ENCODE data around the gene DDX42. TPM values are rescaled to one million over a fixed set of nuclear protein-coding genes. Genes with fewer than 3 reads are reported as not detected.
A peak's percentile ranks its signal among the peaks of the same experiment; 100 is the strongest.

DDX42 gene
- total and polyA plus RNA-seq, 2 of the 13 experiments (the other 11 are each of a cell fraction or from before 2014, with no cell fraction given): 87.2 to 92.9 TPM

GRCh38 chr17:63848834-63849689 is 75.1 kb downstream of the DDX42 start (continued):
- TF ChIP-seq, protein P1, sequence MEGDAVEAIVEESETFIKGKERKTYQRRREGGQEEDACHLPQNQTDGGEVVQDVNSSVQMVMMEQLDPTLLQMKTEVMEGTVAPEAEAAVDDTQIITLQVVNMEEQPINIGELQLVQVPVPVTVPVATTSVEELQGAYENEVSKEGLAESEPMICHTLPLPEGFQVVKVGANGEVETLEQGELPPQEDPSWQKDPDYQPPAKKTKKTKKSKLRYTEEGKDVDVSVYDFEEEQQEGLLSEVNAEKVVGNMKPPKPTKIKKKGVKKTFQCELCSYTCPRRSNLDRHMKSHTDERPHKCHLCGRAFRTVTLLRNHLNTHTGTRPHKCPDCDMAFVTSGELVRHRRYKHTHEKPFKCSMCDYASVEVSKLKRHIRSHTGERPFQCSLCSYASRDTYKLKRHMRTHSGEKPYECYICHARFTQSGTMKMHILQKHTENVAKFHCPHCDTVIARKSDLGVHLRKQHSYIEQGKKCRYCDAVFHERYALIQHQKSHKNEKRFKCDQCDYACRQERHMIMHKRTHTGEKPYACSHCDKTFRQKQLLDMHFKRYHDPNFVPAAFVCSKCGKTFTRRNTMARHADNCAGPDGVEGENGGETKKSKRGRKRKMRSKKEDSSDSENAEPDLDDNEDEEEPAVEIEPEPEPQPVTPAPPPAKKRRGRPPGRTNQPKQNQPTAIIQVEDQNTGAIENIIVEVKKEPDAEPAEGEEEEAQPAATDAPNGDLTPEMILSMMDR (CRISPR knock-in tag; IDR thresholded peaks at IDR 0.05): peak; percentile 74
- TF ChIP-seq ZNF446 (CRISPR knock-in tag; IDR thresholded peaks at IDR 0.05) (no peak; the same call in 1 of the 2 replicates), ZNF225 (CRISPR knock-in tag; IDR thresholded peaks at IDR 0.05) (no peak), ZNF317 (CRISPR knock-in tag; IDR thresholded peaks at IDR 0.05) (no peak), RAD51 (IDR thresholded peaks at IDR 0.05; ENCODE audit: borderline replicate concordance) (no peak), GATA4 (IDR thresholded peaks at IDR 0.05; ENCODE audit: borderline replicate concordance, low read depth) (no peak), REL (CRISPR knock-in tag; conservative IDR thresholded peaks at IDR 0.05) (no peak), SRY (CRISPR knock-in tag; IDR thresholded peaks at IDR 0.05) (no peak), THAP11 (CRISPR knock-in tag; IDR thresholded peaks at IDR 0.05) (0 out of 2 replicates have a peak, but pooled peaks have one; percentile 22), PHF20 (CRISPR knock-in tag; IDR thresholded peaks at IDR 0.05) (no peak), MAX (IDR thresholded peaks at IDR 0.05) (peak; percentile 39; the same call in 1 of the 2 replicates), HNRNPK (IDR thresholded peaks at IDR 0.05; ENCODE audit: low read depth, low read length, poor library complexity, severe bottlenecking) (no peak), PAF1 (CRISPR knock-in tag; IDR thresholded peaks at IDR 0.05) (no peak), XBP1 (CRISPR knock-in tag; IDR thresholded peaks at IDR 0.05) (no peak), MAFK (conservative IDR thresholded peaks at IDR 0.05 in 1 of 2, IDR thresholded peaks at IDR 0.05 in 1 of 2; ENCODE audit: low read length in 2 of 2) (no peak), TBX3 (IDR thresholded peaks at IDR 0.05; ENCODE audit: borderline replicate concordance) (no peak), MYC (CRISPR knock-in tag; IDR thresholded peaks at IDR 0.05; ENCODE audit: borderline replicate concordance) (no peak), ZBTB38 (CRISPR knock-in tag; IDR thresholded peaks at IDR 0.05) (peak; percentile 91; the same call in 1 of the 2 replicates), ZSCAN22 (CRISPR knock-in tag; IDR thresholded peaks at IDR 0.05) (no peak), ZNF124 (CRISPR knock-in tag; IDR thresholded peaks at IDR 0.05) (no peak), HNRNPUL1 (IDR thresholded peaks at IDR 0.05; ENCODE audit: low read depth, low read length) (no peak), GTF3A (CRISPR knock-in tag; conservative IDR thresholded peaks at IDR 0.05) (no peak)
- TF ChIP-seq, protein P2, sequence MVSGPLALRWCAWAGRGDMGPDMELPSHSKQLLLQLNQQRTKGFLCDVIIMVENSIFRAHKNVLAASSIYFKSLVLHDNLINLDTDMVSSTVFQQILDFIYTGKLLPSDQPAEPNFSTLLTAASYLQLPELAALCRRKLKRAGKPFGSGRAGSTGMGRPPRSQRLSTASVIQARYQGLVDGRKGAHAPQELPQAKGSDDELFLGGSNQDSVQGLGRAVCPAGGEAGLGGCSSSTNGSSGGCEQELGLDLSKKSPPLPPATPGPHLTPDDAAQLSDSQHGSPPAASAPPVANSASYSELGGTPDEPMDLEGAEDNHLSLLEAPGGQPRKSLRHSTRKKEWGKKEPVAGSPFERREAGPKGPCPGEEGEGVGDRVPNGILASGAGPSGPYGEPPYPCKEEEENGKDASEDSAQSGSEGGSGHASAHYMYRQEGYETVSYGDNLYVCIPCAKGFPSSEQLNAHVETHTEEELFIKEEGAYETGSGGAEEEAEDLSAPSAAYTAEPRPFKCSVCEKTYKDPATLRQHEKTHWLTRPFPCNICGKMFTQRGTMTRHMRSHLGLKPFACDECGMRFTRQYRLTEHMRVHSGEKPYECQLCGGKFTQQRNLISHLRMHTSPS (CRISPR knock-in tag; IDR thresholded peaks at IDR 0.05; ENCODE audit: low read depth): no peak
- TF ChIP-seq, protein P3, sequence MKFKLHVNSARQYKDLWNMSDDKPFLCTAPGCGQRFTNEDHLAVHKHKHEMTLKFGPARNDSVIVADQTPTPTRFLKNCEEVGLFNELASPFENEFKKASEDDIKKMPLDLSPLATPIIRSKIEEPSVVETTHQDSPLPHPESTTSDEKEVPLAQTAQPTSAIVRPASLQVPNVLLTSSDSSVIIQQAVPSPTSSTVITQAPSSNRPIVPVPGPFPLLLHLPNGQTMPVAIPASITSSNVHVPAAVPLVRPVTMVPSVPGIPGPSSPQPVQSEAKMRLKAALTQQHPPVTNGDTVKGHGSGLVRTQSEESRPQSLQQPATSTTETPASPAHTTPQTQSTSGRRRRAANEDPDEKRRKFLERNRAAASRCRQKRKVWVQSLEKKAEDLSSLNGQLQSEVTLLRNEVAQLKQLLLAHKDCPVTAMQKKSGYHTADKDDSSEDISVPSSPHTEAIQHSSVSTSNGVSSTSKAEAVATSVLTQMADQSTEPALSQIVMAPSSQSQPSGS (CRISPR knock-in tag; IDR thresholded peaks at IDR 0.05): no peak
